ENCODE data around the gene ZNF839.

DNA sequence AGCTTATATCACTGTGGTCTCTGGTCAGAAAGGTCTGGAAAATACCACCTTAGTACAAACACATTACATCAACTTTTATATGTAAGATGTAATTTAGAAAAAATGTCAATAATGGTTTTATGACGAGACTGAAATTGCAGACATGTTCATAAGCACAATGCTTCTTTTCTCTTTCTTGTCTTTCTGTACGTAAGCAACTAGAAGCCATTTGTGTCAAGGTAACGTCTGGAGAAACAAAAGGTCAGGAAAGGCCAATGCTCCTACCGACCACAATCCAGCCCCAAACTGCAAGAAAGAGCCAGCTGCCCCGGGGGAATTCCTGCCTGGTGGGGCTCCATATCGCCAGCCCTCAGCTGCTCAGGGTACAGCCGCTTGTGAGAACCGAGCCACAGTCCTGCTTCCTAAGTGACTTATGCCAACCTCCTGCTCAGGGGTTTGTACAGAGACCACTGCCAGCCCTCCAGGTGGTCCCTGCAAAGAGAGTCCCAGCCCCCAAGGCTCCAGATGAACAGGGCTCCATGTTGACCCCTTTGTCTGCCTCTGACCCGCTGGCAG is 6.3 kb downstream of the ZNF839 start:
- TF ChIP-seq SP1 (IDR thresholded peaks at IDR 0.05): no peak
- TF ChIP-seq, protein P1, sequence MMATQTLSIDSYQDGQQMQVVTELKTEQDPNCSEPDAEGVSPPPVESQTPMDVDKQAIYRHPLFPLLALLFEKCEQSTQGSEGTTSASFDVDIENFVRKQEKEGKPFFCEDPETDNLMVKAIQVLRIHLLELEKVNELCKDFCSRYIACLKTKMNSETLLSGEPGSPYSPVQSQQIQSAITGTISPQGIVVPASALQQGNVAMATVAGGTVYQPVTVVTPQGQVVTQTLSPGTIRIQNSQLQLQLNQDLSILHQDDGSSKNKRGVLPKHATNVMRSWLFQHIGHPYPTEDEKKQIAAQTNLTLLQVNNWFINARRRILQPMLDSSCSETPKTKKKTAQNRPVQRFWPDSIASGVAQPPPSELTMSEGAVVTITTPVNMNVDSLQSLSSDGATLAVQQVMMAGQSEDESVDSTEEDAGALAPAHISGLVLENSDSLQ (IDR thresholded peaks at IDR 0.05): no peak
- no peak for TF ChIP-seq ARNT (IDR thresholded peaks at IDR 0.05)
- no peak for TF ChIP-seq FOXK2 (IDR thresholded peaks at IDR 0.05)
- no peak for TF ChIP-seq ZNF384 (IDR thresholded peaks at IDR 0.05)
- no peak for TF ChIP-seq TARDBP (IDR thresholded peaks at IDR 0.05)
- TF ChIP-seq ELF4 (IDR thresholded peaks at IDR 0.05): no peak
- TF ChIP-seq FOXM1 (IDR thresholded peaks at IDR 0.05; ENCODE audit: borderline replicate concordance): no peak
- no peak for TF ChIP-seq BHLHE40 (IDR thresholded peaks at IDR 0.05; ENCODE audit: borderline replicate concordance)
- no peak for TF ChIP-seq NFRKB (IDR thresholded peaks at IDR 0.05)
- no peak for TF ChIP-seq HDGF (IDR thresholded peaks at IDR 0.05; ENCODE audit: borderline replicate concordance)
- no peak for TF ChIP-seq CTBP1 (IDR thresholded peaks at IDR 0.05; ENCODE audit: borderline replicate concordance)

All from HEK293T (cell line).